GM18951 (cell line): ENCODE measurements around the gene DOCK4.

Experiments used
- POLR2A ChIP-seq: IDR thresholded peaks from 4 replicates; pipeline ENCODE4 v1.6.1; 2011; ENCODE audit warnings: mild to moderate bottlenecking; ENCODE audit not compliant: insufficient read length, insufficient read depth; ENCODE audit errors: extremely low read depth
- in situ Hi-C: fragments of 300-500 bp; cut with MboI; formaldehyde crosslinking; loops from one replicate; pipeline ENCODE4 v1.12.0; 2022; ENCODE audit warnings: low sequenced_read_pairs, mixed read lengths, inconsistent platforms; ENCODE audit not compliant: unreplicated experiment

The DOCK4 gene

GRCh38 chr7:111839261-111839660 lies 366.9 kb downstream of the DOCK4 start:
- TF ChIP-seq POLR2A, result no peak
- in situ Hi-C loops, result no loop called here

- in situ Hi-C loops, result no loop called here
- TF ChIP-seq POLR2A, result no peak
Measured at GRCh38 chr7:111836592-111836991, 369.6 kb downstream of the DOCK4 start.

- no peak for TF ChIP-seq POLR2A
- in situ Hi-C loops, result no loop called here
Measured at GRCh38 chr7:111835066-111835465, 371.1 kb downstream of the DOCK4 start.

- in situ Hi-C loops, result no loop called here
- no peak for TF ChIP-seq POLR2A
Measured at GRCh38 chr7:111834367-111834766, 371.8 kb downstream of the DOCK4 start.

GRCh38 chr7:111833466-111833865 lies 372.7 kb downstream of the DOCK4 start:
- in situ Hi-C loops, result no loop called here
- TF ChIP-seq POLR2A, result no peak

- TF ChIP-seq POLR2A, result no peak
- in situ Hi-C loops, result no loop called here
Measured at GRCh38 chr7:111832174-111832573, 374.0 kb downstream of the DOCK4 start.

- in situ Hi-C loops, result no loop called here
- TF ChIP-seq POLR2A, result no peak
Measured at GRCh38 chr7:111829221-111829620, 377.0 kb downstream of the DOCK4 start.

- in situ Hi-C loops, result no loop called here
Measured at GRCh38 chr7:111827863-111828504, 378.2 kb downstream of the DOCK4 start.

GRCh38 chr7:111825046-111825445 lies 381.2 kb downstream of the DOCK4 start:
- in situ Hi-C loops, result no loop called here
- no peak for TF ChIP-seq POLR2A

More at GRCh38 chr7:111827863-111828504, 378.2 kb downstream of the DOCK4 start:
- no peak for TF ChIP-seq POLR2A

- TF ChIP-seq POLR2A, result no peak
- in situ Hi-C loops, result no loop called here
Measured at GRCh38 chr7:111823826-111824225, 382.4 kb downstream of the DOCK4 start.

GRCh38 chr7:111821046-111821445 lies 385.2 kb downstream of the DOCK4 start:
- no peak for TF ChIP-seq POLR2A
- in situ Hi-C loops, result no loop called here

GRCh38 chr7:111820621-111821020 lies 385.6 kb downstream of the DOCK4 start:
- no peak for TF ChIP-seq POLR2A

GRCh38 chr7:111820121-111820520 lies 386.1 kb downstream of the DOCK4 start:
- TF ChIP-seq POLR2A, result no peak
- in situ Hi-C loops, result no loop called here

More at GRCh38 chr7:111820621-111821020, 385.6 kb downstream of the DOCK4 start:
- in situ Hi-C loops, result no loop called here

- in situ Hi-C loops, result no loop called here
- TF ChIP-seq POLR2A, result no peak
Measured at GRCh38 chr7:111815354-111815753, 390.8 kb downstream of the DOCK4 start.
